GM21423 (cell line): ENCODE measurements around the gene ANKFY1.
"Not testable (repeated sequence)": the region's sequence is repeated elsewhere in the genome, so short reads cannot be mapped to it uniquely, and the experiment has no call there.

Experiments used
- ATAC-seq: cut with Tn5 transposase; IDR thresholded peaks from one replicate; pipeline ENCODE4 v1.9.1; 2021; ENCODE audit warnings: mild to moderate bottlenecking, moderate library complexity; ENCODE audit not compliant: unreplicated experiment

Gene ANKFY1

DNA sequence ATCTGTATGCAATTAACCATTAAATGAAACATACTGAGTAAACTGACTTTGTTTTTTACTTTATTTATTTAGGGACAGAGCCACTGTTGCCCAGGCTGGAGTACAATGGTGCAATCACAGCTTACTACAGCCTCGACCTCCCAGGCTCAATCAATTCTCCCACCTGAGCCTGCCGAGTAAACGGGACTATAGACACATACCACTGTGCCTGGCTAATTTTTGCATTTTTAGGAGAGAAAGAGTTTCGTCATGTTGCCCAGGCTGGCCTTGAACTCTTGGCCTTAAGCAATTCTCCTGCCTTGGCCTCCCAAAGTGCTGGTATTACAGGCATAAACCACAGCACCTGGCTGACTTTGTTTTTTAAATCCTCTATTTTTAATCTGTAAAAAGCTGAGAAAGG, 42.6 kb downstream of the ANKFY1 start:
- no peak for ATAC-seq

DNA sequence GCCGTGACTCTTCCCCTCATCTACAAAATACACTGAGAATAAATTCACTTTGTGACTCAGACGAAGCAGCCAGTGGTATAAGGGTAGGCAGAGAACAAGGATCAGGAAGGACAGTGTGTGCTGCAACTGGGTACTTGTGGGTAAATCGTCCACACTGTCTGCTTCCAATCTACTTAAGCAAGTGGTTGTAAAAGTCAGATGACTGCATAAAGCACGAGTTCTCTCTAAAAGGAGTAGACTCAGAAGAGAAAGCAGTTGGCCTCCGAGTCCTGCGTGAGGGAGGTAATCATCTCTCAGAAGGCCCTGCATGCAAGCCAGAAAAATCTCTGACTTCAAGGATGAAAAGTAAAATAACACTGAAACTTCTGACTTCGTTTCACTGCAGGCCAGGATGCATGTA, 43.1 kb downstream of the ANKFY1 start:
- no peak for ATAC-seq

- no peak for ATAC-seq
These were observed 44.5 kb downstream of the ANKFY1 start for GRCh38 chr17:4219241-4219640.

GRCh38 chr17:4215882-4216570, 47.8 kb downstream of the ANKFY1 start:
- no peak for ATAC-seq

DNA sequence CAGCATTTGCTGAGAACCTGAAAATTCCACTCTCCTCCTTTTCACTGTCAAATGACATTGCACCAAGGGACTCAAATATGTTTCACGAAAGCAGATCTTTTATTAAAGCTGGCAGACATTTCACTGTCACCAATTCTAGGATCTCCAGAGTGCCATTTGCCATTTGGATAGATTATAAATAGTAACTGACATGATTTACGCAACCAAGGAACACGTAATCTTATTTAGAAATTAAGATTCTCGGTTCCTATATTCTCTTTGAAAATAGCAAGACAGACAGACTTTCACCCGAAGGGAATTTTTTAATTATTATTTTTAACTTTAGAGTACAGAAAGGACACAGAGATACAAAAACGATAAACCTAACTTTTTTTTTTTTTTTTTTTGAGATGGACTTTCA, 49.6 kb downstream of the ANKFY1 start:
- no peak for ATAC-seq

DNA sequence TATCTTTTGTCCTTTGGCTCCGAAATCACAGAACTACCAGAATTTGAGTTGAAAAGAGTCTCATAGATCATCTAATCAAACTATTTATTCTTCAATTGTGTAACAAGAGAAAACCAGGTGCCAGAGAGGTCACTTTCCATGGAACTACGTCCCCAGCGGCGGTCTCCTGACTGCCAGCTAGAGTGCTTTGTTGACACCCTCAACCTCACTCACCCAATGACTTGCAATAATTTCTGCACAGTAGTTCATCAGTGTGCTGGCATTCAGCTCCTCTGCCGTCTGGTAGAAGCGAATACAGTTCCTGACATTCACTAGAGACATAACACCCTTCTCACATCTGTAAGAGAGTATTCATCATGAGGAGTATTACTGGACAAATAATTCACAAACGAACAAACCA, 54.2 kb downstream of the ANKFY1 start:
- no peak for ATAC-seq

- ATAC-seq: no peak
These were observed 55.5 kb downstream of the ANKFY1 start for GRCh38 chr17:4208238-4208637.

DNA sequence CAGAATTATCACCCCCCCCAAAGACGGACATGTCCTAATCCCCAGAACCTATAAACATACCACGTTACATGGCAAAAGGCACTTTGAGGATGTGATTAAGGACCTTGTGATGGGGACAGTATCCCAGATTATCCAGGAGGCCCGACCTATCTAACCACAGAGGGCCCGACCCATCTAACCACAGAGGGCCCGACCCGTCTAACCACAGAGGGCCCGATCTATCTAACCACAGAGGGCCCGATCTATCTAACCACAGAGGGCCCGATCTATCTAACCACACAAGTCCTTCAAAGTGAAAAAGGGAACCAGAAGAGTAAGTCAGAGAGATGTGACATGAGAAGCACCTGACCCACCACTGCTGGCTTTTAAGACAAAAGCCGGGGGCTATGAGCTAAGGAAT, 56.8 kb downstream of the ANKFY1 start:
- ATAC-seq: no peak

DNA sequence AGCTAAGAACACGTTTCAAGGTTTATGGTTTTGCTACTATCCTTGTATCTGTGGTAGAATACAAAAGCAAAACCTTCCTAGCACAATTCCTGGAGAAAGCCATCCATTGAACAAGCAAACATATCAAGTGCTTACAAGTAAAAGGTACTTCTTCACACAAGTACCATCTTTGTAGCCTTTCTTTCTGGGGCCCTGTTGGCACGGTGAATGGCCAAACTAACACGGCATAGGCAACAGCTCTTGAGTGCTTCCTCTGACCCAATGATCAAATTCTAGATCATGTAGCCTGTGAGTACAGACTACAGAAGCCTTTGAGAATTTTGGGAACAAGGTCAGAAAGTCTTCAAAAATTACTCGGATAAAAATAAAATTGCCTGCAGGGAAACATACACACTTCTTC, 57.9 kb downstream of the ANKFY1 start:
- ATAC-seq: no peak

DNA sequence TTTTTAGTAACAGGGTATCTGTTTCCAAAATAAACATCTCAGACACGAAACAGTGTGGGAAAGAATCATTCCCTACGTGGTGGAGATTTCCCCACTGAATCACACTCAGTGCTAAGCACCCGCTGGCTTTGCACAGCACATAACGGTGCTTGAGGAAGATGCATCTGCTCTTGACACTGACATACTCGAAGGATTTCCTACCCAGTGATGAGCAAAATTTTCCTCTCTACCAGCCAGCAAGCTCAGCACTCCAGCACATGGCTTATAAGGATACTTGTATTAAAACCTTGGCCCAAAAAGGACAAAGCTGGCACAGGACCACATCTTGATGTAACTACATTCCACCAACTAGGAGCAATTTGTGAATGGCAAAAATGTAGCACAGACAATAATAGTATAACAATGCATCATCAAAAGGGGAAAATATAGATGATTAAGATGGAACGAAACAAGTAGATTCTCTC, 59.0 kb downstream of the ANKFY1 start:
- ATAC-seq: no peak

DNA sequence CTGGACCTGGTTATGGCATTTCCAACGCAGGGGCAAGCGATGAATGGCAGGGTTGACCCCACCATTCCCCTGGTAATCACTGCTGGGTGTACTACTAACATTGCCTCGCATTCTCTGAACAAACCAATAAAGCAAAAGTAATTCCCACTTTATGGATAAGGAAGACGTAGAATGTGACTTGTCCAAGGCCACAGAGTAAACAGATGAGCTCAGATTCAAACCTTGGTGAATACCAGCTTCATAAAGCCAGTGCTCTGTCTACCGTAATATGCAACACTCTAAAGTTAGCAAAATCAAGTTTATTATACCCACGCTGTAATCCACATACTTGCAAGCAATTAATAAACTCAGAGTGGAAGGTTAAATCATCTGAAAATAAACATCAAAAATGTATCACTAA, 59.6 kb downstream of the ANKFY1 start:
- no peak for ATAC-seq

DNA sequence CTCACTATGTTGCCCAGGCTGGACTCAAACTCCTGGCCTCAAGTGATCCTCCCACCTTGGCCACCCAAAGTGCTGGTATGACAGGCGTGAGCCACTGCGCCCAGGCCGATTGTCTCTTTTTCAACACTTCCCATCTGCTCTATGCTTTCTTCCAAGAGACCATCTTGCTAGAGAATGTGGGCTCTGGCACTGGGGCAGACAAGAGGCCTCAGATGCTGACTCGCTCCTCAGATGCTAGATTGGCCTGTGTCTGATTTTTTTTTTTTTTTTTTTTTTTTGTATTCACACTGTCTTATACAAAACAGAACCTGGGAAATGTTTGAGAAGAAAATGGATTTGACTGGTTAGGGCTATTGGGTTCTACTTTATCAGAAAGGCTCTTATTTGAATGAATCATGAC, 62.6 kb downstream of the ANKFY1 start:
- no peak for ATAC-seq

DNA sequence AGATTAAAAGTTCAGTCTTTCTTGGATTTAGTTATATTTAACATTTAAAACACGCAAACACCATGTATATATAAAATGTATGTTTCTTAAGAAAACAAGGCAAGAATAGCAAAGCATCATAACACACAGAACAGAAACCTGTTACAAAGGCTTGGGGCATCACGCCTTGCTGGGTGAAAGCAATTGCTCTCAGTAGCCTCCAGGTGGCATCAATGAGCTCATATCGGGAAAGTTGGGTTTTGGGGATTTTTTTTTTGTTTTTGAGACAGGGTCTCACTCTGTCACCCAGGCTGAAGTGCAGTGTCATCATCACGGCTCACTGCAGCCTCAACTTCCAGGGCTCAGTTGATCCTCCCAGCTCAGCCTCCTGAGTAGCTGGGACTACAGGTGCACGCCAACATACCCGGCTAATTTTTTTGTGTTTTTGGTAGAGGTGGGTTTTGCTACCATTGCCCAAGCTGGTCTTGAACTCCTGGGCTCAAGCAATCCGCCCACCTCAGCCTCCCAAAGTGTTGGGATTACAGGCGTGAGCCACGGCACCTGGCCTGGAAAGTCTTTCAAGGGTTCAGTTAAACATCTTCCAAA, 63.9 kb downstream of the ANKFY1 start:
- ATAC-seq: no peak

DNA sequence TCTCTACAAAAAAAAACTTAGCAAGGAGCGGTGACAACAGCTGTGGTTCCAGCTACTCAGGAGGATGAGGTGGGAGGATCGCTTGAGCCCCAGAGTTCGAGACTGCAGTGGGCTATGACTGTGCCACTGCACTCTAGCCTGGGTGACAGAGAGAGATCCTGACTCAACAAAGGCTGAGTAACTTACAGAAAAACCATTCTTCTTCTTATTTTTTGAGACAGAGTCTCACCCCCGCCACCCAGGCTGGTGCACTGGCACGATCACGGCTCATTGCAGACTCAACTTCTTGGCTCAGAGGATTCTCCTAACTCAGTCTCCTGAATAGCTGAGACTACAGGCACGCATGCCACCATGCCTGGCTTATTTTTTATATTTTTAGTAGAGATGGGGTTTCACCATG, 64.8 kb downstream of the ANKFY1 start:
- ATAC-seq: no peak

DNA sequence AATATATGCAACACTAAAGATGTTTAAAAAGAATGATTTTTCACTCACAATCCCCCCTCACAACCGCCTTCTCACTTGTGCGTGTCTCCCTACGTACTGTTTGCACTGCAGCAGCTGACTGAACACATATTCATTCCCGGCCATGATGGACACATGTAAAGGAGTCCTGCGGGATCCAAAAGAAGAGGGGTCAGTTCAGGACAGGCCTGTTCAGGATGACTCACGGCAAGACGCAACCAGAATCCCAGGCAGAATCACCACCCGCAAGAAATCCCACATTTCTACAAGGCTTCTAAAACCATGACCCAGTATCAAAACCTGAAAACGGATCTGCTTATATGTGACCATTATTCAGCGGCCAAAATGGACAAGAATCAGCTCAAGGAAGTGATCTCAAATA, 68.5 kb downstream of the ANKFY1 start:
- no peak for ATAC-seq

- no peak for ATAC-seq
These were observed 69.0 kb downstream of the ANKFY1 start for GRCh38 chr17:4194796-4195195.

DNA sequence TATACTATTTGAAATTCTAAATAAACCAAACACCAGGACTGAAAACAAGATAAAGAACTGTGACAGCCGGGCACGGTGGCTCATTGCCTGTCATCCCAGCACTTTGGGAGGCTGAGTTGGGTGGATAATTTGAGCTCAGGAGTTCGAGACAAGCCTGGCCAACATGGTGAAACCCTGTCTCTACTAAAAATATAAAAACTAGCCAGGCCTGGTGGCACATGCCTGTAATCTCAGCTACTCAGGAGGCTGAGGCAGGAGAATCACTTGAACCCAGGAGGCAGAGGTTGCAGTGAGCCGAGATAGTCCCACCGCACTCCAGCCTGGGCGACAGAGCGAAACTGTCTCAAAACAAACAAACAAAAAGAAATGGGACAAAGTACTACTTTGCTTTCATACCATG, 73.0 kb downstream of the ANKFY1 start:
- not testable (repeated sequence) for ATAC-seq

- ATAC-seq: no peak
These were observed 74.5 kb downstream of the ANKFY1 start for GRCh38 chr17:4189280-4189679.

DNA sequence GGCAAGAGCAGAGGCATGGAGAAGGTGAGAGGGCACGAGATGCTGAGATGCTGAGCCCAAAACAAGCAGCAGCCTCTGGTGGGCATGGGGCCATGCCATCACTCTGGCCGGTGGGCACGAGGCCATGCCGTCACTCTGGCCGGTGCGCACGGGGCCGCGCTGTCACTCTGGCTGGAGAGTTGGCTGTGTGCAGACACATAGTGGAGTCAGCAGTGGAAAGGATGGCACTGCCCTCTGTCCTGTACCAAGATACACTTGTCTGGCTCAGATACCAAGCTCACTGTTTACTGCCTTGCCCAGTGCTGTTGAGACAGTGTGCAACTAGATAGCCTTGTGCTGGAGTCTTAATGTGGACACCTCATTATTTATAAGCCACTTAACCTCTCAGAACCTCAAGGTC, 75.7 kb downstream of the ANKFY1 start:
- no peak for ATAC-seq

DNA sequence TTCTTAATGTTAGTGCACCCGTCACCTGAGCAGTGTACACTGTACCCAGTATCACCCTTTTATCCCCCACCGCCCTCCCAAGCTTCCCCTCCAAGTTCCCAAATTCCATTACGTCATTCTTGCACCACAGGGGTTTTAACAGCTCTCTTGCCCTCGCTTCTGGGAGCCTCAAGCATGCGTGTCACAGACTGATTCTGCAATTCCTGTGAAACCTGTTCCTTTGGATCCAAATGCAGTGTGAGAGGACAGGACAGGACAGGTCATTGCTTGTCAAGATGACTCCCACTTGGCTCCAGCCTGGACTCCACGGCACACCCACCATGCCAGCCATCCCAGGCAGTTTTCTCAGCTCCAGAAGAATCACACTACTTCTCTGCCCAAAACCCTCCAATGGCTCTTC, 76.7 kb downstream of the ANKFY1 start:
- ATAC-seq: no peak

DNA sequence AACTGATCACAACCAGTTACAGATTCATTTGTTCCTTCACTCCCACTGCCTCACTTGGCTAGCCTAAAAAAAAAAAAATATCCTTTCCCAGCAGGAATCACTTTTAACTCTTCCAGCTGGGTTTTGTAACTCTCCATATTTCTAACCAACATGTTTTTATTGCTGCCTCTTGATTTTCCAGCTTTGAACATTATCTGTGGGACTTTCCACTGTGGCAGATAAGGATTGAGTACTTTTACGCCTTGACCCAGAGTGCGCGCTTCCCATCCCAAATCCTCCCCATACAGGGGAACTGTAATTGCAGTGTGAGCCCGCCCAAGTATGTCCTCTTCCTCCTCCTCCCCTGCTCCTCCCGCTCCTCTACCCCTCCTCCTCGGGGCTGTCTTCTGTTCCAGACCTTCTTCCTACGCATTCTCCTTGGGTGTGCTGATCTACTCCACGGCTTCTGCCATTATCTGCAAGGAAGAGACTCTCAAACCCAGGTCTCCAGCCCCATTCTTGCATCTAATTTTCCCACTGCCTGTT, 77.4 kb downstream of the ANKFY1 start:
- no peak for ATAC-seq

DNA sequence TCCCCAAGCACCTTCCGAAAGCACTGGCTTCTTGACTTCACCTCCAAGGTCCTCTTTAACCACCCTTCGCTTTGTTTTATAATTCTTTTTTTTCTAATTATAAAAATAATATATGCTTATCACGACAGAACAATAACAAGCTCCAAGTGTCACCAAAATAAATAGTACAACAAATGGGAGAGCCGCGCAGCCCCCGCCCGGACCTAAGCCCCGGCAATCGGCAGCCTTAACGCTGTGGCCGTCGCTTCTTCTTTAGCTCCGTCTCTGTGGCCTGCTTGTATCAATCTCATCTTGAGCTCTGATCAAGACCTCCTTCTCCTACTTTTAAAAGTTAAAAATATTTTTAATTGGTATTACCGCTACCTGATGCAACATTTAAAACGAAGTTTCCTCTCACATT, 78.1 kb downstream of the ANKFY1 start:
- no peak for ATAC-seq

DNA sequence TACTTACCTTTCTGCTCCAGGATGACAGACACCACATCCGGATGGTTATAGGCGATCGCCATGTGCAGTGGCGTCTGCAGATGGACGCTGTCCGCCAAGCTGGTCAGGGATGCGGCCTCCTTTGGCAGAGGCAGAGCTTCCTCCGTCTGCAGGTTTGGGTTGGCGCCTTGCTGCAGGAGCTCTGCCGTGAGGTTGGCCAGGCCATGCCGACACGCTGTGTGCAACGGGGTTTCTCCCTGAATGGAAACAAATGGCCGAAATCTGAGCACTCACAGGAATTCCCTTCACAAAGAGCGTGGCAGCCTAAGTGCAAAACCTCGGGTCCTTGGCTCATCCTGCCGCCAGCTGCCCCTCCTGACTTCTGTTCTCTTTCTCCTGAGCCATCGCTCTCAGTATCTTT, 79.0 kb downstream of the ANKFY1 start:
- no peak for ATAC-seq
